Colonic mucosa (tissue), 4 donors: Measurements from ENCODE around the gene XBP1. TPM values are rescaled to one million over a fixed set of nuclear protein-coding genes. Genes with fewer than 3 reads are reported as not detected.

Experiments used
- DNase-seq: peaks from one replicate; pipeline ENCODE4 v3.0.0-alpha.2; 2020
- H3K27ac ChIP-seq: fragments of 200-600 bp; one replicate; pipeline ENCODE4 v1.8.0; 2021
- H3K27me3 ChIP-seq: fragments of 200-600 bp; one replicate; pipeline ENCODE4 v1.8.0; 2021
- H3K36me3 ChIP-seq: fragments of 200-600 bp; one replicate; pipeline ENCODE4 v1.8.0; 2021
- H3K4me1 ChIP-seq: fragments of 200-600 bp; one replicate; pipeline ENCODE4 v1.8.0; 2021; ENCODE audit warnings: mild to moderate bottlenecking
- H3K4me3 ChIP-seq: fragments of 200-600 bp; one replicate; pipeline ENCODE4 v1.8.0; 2021
- H3K9ac ChIP-seq, 2 donors: one replicate each; pipeline ENCODE4 v1.7.0; 2013; ENCODE audit warnings: control low read depth in 2 of 2, low read depth in 2 of 2, low read length in 2 of 2
- H3K9me3 ChIP-seq: fragments of 200-600 bp; one replicate; pipeline ENCODE4 v1.8.0; 2021
- CTCF ChIP-seq: fragments of 200-600 bp; IDR thresholded peaks from one replicate; pipeline ENCODE4 v1.8.0; 2022; ENCODE audit warnings: antibody characterized with exemption, mild to moderate bottlenecking
- intact Hi-C: fragments of 100-400 bp; cut with DNase I; formaldehyde crosslinking; loops from one replicate; pipeline ENCODE4 v1.14.1; 2022
- total RNA-seq, 2 donors: library from RNA; stranded (reverse); fragmentation: NEBNext Ultra II Directional in 1 of 2; extraction: Animal tissue kit (Norgen Biotek cat#: 25700) in 1 of 2; gene quantifications; one replicate each; pipeline ENCODE4 v1.2.1, GENCODE V29; 2021
- donor health status: healthy.
- donor health status: DM: no; HTN: no; CAD: no.
- donor health status: DM: no; HTN: no; CAD: no.

XBP1 gene
- total RNA-seq, 2 donors from 2014 or later: 210 to 251 TPM

- Histone ChIP-seq H3K9me3 (no peaks in the 10 kb centered on the region), H3K4me1 (peaks cover 5% of the 10 kb centered on the region), H3K27ac (peak overlapping the region; percentile 38), H3K36me3 (no peaks in the 10 kb centered on the region), H3K27me3 (no peaks in the 10 kb centered on the region), H3K4me3 (no peak overlapping the region), H3K9ac (peak overlapping the region in 1 of 2 donors; percentile 32)
- DNase-seq: no peak
- intact Hi-C loops: no loop called here
- TF ChIP-seq CTCF: no peak
Measured at GRCh38 chr22:28821452-28821851, 21.1 kb upstream of the XBP1 start.

DNA sequence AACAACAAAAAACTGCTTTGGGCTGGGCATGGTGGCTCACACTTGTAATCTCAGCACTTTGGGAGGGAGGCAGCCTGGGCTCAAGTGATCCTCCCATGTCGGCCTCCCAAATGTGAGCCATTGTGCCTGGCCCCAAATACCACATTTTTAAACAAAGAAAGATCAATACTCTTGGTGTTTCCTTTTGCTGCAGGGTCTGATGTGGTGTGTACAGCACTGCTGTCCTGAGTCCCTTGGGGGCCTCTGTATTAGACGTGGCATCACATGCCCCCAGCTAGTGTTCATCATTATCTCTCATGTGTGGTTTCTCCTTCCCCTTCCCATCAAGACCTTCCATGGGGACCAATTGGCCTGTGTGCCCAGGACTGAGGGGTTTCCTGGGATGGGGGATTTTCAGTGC lies 20.5 kb upstream of the XBP1 start:
- no peak for TF ChIP-seq CTCF
- Histone ChIP-seq H3K4me3 (no peak overlapping the region), H3K27ac (no peak overlapping the region), H3K9me3 (no peaks in the 10 kb centered on the region), H3K9ac (no peak overlapping the region), H3K36me3 (no peaks in the 10 kb centered on the region), H3K4me1 (peaks cover 5% of the 10 kb centered on the region), H3K27me3 (no peaks in the 10 kb centered on the region)
- no peak for DNase-seq
- intact Hi-C loops: no loop called here

DNA sequence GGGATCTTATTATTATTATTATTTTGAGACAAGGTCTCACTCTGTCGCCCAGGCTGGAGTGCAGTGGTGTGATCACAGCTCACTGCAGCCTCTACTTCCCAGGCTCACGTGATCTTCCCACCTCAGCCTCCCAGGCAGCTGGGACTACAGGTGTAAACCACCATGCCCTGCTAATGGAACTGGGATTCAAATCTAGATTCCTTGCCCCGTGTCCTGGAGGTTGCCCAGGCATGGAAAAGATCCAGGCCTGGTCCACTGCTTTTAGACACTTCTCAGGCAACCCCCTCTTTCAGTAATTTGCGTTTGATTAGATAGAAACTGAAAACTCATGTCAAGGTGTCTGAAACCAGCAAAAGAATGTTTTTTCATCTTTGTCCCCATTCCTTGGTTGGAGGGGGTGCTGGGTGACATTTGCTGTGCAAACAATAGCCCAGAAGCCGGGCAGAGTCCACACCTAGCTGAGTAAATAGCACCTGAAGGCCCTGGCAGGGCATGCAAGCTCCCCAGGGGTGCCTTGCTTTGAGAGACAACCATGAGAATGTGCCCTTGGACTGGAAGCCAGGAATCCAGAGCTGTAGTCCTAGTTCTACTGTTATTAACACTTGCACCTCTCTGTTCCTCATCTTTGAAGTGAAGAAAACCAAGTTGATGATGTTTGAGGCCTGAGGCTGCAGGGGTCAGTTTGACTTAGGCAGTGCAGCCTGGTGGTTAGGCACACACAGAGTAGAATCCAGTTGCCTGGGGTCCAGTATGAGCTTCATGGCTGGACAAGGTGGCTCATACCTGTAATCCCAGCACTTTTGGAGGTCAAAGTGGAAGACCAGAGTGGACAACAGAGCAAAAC lies 19.1 kb upstream of the XBP1 start:
- peak; percentile 81 for DNase-seq

DNA sequence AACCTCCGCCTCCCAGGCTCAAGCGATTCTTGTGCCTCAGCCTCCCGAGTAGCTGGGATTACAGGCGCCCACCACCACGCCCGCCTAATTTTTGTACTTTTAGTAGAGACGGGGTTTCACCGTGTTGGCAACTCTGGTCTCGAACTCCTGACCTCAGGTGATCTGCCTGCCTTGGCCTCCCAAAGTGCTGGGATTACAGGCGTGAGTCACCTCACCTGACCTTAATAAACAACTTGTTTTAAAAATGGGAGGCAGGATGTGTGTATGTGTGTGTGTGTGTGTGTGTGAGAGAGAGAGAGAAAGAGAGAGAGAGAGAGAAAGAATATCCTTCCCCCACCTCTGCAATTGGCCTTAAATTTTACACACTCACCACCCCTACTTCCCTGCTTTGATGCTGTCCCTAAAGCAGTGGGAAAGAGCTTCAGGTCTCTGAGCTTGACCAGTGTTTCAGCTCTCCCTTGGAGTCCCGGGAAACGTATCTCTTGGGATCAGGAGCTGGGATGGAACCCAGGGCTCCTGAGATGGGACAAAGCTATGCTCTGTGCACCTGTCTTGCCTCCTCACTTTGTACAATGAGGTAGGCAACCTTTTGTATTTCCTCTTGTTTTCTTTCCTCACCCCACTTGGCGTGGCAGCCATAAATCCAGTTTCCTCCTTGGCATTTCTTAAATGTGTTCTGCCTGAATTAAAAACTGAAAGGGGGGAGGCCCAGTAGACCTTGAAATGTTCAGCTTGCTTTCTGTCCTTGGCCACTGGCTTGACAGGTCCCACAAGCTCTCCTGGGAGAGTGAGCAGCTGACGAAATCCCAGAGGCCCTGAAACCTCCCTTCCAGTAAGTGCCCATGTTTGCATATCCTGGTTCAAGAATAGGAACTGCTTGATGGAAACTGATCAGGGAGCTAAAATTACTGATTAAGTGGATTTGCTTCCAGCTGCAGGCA lies 17.8 kb upstream of the XBP1 start:
- DNase-seq: peak; percentile 84
- intact Hi-C loops: no loop called here
- peaks cover 5% of the 10 kb centered on the region for H3K4me1 ChIP-seq
- H3K36me3 ChIP-seq: no peaks in the 10 kb centered on the region
- H3K9ac ChIP-seq: peak overlapping the region in 1 of 2 donors; percentile 30
- H3K27ac ChIP-seq: peak overlapping the region; percentile 73
- no peak overlapping the region for H3K4me3 ChIP-seq
- no peaks in the 10 kb centered on the region for H3K9me3 ChIP-seq
- no peaks in the 10 kb centered on the region for H3K27me3 ChIP-seq
- no peak for TF ChIP-seq CTCF

More for the DNA sequence above, 19.1 kb upstream of the XBP1 start:
- peak overlapping the region in 1 of 2 donors; percentile 30 for H3K9ac ChIP-seq
- TF ChIP-seq CTCF: no peak
- H3K9me3 ChIP-seq: no peaks in the 10 kb centered on the region
- H3K36me3 ChIP-seq: no peaks in the 10 kb centered on the region
- no peaks in the 10 kb centered on the region for H3K27me3 ChIP-seq
- no peak overlapping the region for H3K4me3 ChIP-seq
- peak overlapping the region; percentile 73 for H3K27ac ChIP-seq
- H3K4me1 ChIP-seq: peaks cover 5% of the 10 kb centered on the region
- intact Hi-C loops: no loop called here

GRCh38 chr22:28817064-28817463 lies 16.7 kb upstream of the XBP1 start:
- no peak for DNase-seq
- no peaks in the 10 kb centered on the region for H3K27me3 ChIP-seq
- TF ChIP-seq CTCF: no peak
- peaks cover 5% of the 10 kb centered on the region for H3K4me1 ChIP-seq
- H3K27ac ChIP-seq: peak overlapping the region; percentile 73
- no peaks in the 10 kb centered on the region for H3K9me3 ChIP-seq
- H3K36me3 ChIP-seq: no peaks in the 10 kb centered on the region
- no peak overlapping the region for H3K4me3 ChIP-seq
- no peak overlapping the region for H3K9ac ChIP-seq
- intact Hi-C loops: no loop called here
